Loucy (cell line): Measurements from ENCODE around the gene FAM50A.
A peak's percentile ranks its signal among the peaks of the same experiment; 100 is the strongest.

Source experiments
- H2AFZ ChIP-seq: fragments of 200-600 bp; sonication (generic); 2 replicates; pipeline ENCODE4 v1.6.0; 2016; ENCODE audit warnings: antibody characterized with exemption, mild to moderate bottlenecking, low read length, moderate library complexity
- H3F3A ChIP-seq: fragments of 200-600 bp; 2 replicates; pipeline ENCODE4 v1.6.0; 2016; ENCODE audit warnings: antibody characterized with exemption, low read depth, mild to moderate bottlenecking
- H3K27me3 ChIP-seq: fragments of 200-600 bp; sonication (generic); 2 replicates; pipeline ENCODE4 v1.6.1; 2014; ENCODE audit warnings: low read length, mild to moderate bottlenecking; ENCODE audit not compliant: insufficient read depth, poor library complexity, severe bottlenecking
- H3K36me3 ChIP-seq: fragments of 200-600 bp; sonication (generic); 2 replicates; pipeline ENCODE4 v1.6.1; 2016; ENCODE audit warnings: low read length; ENCODE audit not compliant: insufficient read depth
- H3K4me1 ChIP-seq: fragments of 200-600 bp; sonication (generic); 2 replicates; pipeline ENCODE4 v1.5.1; 2014; ENCODE audit warnings: low read length, mild to moderate bottlenecking; ENCODE audit not compliant: insufficient read depth, poor library complexity, severe bottlenecking
- H3K4me2 ChIP-seq: fragments of 200-600 bp; sonication (generic); 2 replicates; pipeline ENCODE4 v1.6.0; 2014; ENCODE audit warnings: antibody characterized with exemption, low read length, low read depth, mild to moderate bottlenecking; ENCODE audit not compliant: poor library complexity, severe bottlenecking
- H3K4me3 ChIP-seq: fragments of 200-600 bp; sonication (generic); 2 replicates; pipeline ENCODE4 v1.5.1; 2014; ENCODE audit warnings: low read length, mild to moderate bottlenecking, mixed read lengths; ENCODE audit not compliant: poor library complexity, severe bottlenecking
- H3K79me2 ChIP-seq: fragments of 200-600 bp; sonication (generic); 2 replicates; pipeline ENCODE4 v1.6.1; 2014; ENCODE audit warnings: low read length; ENCODE audit not compliant: insufficient read depth
- H3K9ac ChIP-seq: fragments of 200-600 bp; sonication (generic); 2 replicates; pipeline ENCODE4 v1.6.0; 2014; ENCODE audit warnings: mild to moderate bottlenecking, low read depth, low read length, moderate library complexity; ENCODE audit not compliant: poor library complexity, severe bottlenecking
- H3K9me2 ChIP-seq: fragments of 200-600 bp; sonication (generic); replicated peaks from 2 replicates; pipeline ENCODE4 v1.6.1; 2016; ENCODE audit warnings: low read depth, low read length, mixed read lengths
- H3K9me3 ChIP-seq: fragments of 200-600 bp; sonication (generic); 2 replicates; pipeline ENCODE4 v1.6.1; 2014; ENCODE audit warnings: mild to moderate bottlenecking, antibody characterized with exemption, low read length, low read depth; ENCODE audit not compliant: insufficient read depth
- H4K20me1 ChIP-seq: fragments of 200-600 bp; sonication (generic); 2 replicates; pipeline ENCODE4 v1.6.0; 2014; ENCODE audit warnings: antibody characterized with exemption, low read length, mild to moderate bottlenecking; ENCODE audit not compliant: insufficient read depth, poor library complexity, severe bottlenecking
- CTCF ChIP-seq: fragments of 200-600 bp; sonication (generic); conservative IDR thresholded peaks from 2 replicates; pipeline ENCODE4 v1.5.1; 2014; ENCODE audit warnings: mild to moderate bottlenecking, antibody characterized with exemption, low read length
- EZH2phosphoT487 ChIP-seq: fragments of 200-600 bp; IDR thresholded peaks from 2 replicates; pipeline ENCODE4 v1.6.1; 2018; ENCODE audit warnings: antibody characterized with exemption, mild to moderate bottlenecking, moderate library complexity, borderline replicate concordance

Gene FAM50A

GRCh38 chrX:154458954-154459778, 15.2 kb downstream of the FAM50A start:
- Histone ChIP-seq H3K9ac (peak overlapping the region; percentile 70), H3K9me2 (no peaks in the 10 kb centered on the region), H3K4me1 (no peaks in the 10 kb centered on the region), H3K79me2 (peaks cover 8% of the 10 kb centered on the region; the same call in 1 of the 2 replicates), H4K20me1 (no peaks in the 10 kb centered on the region), H3K9me3 (no peaks in the 10 kb centered on the region), H3K4me2 (peak overlapping the region; percentile 77), H3K4me3 (peak overlapping the region; percentile 81), H2AFZ (no peak overlapping the region), H3K27me3 (no peaks in the 10 kb centered on the region), H3K36me3 (no peaks in the 10 kb centered on the region), H3F3A (no peaks in the 10 kb centered on the region)
- no peak for TF ChIP-seq EZH2phosphoT487
- no peak for TF ChIP-seq CTCF

DNA sequence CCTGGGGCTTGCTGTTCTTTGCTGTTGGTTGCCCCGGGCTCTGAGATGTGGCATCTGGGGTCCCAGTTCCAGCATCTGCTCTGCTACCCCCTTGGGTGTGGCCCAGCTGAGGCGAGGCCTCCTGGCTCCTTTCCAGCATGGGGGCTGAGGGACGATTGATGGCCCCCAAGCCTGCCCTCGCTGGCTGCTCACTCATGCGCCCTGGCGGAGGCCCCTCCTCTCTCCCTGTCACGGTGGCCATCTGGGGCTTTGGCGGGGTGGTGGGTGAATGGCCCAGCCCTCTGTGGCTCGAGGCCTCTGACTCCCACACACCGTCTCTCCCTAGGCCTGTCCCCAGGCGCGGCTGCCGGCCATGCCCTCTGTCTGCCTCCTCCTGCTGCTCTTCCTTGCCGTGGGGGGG, 15.9 kb downstream of the FAM50A start:
- peak overlapping the region; percentile 28 for H3K9ac ChIP-seq
- no peaks in the 10 kb centered on the region for H3K9me2 ChIP-seq
- H3F3A ChIP-seq = no peaks in the 10 kb centered on the region
- H3K9me3 ChIP-seq = no peaks in the 10 kb centered on the region
- TF ChIP-seq EZH2phosphoT487 (no peak), CTCF (no peak)
- peak overlapping the region; percentile 81 for H3K4me3 ChIP-seq
- no peak overlapping the region for H2AFZ ChIP-seq
- H3K27me3 ChIP-seq = no peaks in the 10 kb centered on the region
- H3K36me3 ChIP-seq = no peaks in the 10 kb centered on the region
- H4K20me1 ChIP-seq = no peaks in the 10 kb centered on the region
- H3K79me2 ChIP-seq = peaks cover 8% of the 10 kb centered on the region; the same call in 1 of the 2 replicates
- H3K4me2 ChIP-seq = peak overlapping the region; percentile 77
- no peaks in the 10 kb centered on the region for H3K4me1 ChIP-seq

- no peaks in the 10 kb centered on the region for H3K27me3 ChIP-seq
- no peak overlapping the region for H3K4me2 ChIP-seq
- H3K9me2 ChIP-seq = no peaks in the 10 kb centered on the region
- no peaks in the 10 kb centered on the region for H3K36me3 ChIP-seq
- peaks cover 8% of the 10 kb centered on the region; the same call in 1 of the 2 replicates for H3K79me2 ChIP-seq
- H3K9ac ChIP-seq = no peak overlapping the region
- no peak overlapping the region for H3K4me3 ChIP-seq
- no peak overlapping the region for H2AFZ ChIP-seq
- no peaks in the 10 kb centered on the region for H3K9me3 ChIP-seq
- H4K20me1 ChIP-seq = no peaks in the 10 kb centered on the region
- H3K4me1 ChIP-seq = no peaks in the 10 kb centered on the region
- TF ChIP-seq EZH2phosphoT487 (no peak), CTCF (no peak)
- H3F3A ChIP-seq = no peaks in the 10 kb centered on the region
These were observed 16.4 kb downstream of the FAM50A start for GRCh38 chrX:154460326-154460725.
